NCI-H1930 (cell line): ENCODE results near the gene KANK4.

Source experiments
- DNase-seq, 2 experiments: peaks; one replicate each; lab custom pipeline; 2025; lab: John Stamatoyannopoulos, UW

KANK4 gene

DNA sequence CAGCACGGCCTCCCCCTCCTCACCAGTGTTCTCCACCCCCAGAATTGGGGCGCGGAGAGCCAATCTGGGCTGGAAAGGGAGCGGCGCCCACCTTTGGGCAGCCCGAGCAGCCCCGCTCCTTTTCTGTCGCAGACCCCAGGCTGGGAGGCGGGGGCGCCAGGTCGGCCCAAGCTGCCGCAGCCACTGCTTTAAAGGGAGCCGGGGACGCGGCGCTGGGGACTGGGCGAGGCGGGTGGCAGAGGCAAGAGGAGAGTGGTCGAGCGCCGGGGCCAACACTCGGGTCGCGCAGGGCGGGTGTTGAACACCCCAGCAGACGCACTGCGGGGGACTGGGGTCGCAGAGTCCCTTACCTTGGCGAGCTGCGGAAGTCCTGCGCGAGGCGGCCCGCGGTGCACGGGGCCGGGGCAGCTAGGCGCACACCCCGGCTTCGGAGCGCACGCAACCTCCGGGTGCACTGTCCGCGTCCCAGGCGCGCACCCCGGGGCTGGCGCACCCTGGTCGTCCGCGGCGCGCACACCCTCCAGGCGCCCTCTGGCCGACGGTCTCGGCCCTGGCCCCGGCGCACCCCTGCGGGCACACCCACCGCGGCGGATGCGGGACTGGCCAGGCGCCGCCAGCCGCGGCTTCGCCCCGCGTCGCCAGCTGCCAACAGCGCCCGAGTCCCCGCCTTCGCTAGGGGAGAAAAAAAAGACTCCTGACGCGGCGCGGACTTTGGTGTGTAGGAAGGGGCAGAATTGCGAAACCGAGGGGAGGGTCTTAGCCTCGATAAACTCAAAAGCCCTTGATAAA lies at the start of gene KANK4:
Gene KANK4 (minus strand): TSS at position 679 of the 789 bp plus-strand sequence. CDS start 37,870 bp downstream, outside the sequence.
- peak; percentile 3 to 10 for DNase-seq

DNA sequence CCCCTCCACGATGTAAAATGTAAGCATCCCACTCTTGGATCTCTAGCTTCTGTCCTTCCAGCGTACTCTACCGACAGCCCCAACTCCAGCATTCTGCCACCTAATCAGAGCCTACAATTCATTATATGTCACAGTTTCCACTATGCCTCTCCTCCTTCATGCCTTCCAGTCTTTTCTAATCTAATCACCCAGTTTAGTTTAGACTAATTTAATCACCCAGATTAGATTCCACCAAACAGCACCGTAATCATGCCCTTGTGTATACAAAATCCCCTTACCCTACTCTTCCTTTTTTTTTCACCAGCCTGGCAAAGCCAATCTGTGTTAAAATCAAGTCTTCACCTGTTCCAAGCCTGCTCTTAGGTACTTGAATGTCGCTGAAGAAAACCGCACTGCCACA lies 49.8 kb upstream of the KANK4 start:
- DNase-seq = no peak

DNA sequence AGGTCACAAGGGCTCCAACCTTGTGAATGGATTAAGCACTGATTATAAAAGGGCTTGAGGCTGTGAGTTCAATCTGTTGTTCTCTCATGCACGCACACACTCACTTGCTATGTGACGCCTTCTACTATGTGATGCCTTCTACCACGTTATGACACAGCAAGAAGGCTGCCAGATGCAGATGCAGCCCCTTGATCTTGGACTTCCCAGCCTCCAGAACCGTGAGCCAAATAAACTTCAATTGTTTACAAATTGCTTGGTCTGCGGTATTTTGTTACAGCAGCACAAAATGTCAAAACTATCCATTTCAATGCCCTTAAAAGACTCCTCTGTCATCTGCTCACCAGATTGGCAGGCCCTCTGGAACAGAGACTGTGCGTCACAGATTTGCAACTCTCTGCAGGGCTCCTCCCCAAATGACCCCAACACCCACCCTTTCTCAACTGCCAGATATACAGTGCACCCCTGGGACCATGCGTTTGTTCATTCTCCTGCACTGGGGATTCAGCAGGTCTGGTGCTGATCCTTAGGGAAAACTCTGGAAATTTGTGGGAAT lies 47.8 kb upstream of the KANK4 start:
- DNase-seq = no peak

DNA sequence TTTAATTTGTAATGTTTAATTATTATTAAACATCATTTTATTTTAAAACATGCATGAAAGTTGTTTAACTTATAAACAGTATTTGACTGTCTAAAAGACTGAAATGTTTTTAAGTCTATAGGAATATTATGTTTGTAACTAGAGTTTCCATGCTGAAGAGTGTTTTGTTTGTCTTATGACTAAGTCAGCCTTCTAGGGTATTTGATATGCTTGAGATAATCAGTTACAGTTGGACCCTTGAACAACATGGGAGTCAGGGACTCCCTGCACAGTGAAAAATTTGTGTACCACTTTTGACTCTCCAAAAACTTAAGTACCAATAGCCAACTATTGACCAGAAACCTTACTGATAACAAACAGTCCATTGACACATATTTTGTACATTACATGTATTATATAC lies 45.5 kb upstream of the KANK4 start:
- no peak for DNase-seq

DNA sequence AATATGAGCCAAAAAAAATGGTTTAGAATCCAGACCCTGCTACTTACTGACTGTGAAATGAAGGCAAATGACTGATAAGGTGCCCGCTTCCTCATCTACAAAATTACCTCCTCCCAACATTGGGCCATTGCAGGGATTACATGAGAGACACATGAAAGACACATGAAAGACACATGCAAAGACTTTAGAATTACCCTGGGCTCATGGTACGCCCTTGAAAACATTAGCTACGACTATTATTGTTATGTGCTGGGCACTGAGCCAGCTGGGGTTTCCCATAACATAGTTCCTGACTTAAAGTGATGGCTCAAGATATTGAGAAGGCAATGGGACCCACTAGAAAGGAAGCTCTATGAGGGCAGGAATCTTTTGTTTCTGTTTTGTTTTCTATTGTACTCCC lies 43.7 kb upstream of the KANK4 start:
- DNase-seq = no peak

DNA sequence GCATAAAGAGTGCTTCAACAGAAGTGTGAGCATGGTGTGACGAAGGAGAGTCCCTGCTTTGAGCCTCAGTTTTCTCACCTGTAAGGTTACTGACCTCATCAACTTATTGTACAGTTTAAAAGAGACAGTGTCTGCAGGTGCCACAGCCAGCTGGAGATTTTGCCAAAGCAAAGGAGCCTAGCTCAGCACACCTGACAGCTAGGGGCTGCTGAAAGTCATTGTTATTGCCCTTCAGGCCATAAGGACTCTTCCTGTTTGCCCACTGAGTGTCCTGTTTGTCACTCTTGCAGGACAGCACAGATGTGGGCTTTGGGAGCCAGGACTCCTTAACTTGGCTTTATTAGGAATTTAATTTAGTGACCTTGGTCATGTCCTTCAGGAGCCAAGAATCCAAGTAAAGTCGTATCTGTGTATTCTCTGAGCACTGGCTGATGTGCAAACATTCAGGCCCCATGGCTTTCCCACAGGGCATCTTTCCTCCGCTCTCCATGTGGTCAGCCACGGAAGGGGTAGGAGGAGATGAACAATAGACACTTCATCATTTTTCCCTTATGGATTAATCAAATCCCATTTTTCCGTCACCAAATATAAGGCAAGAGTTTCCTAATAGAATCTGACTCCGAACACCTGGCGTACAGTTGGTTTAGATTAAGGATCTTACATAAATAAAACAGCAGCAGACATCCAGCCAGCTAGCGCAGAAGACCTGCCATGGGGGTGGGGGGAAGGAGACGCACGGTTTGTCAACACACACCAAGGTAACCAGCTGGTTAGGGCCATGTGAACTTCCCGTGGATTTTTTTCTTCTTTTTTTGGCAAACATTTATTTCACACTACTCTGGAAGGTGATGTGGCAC lies 43.1 kb upstream of the KANK4 start:
- DNase-seq = no peak

DNA sequence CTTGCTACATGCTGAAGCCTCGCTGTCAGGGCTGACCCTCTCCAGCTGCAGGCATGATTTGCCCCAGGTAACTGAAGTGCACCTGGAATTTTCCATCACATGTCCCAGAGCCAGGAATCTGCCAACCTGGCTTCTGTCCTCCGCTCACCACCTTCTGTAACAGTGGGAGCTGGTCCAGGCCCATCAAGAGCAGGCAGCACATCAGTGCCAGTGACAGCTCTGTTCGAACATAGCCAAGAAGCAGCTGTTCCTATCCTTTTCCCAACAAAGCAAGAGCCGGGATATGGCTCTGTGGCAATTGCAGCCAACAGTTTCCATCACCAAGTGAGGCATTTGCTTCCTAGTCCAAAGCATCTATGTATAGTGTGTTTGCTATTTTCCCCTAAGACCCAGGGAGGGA lies 42.2 kb upstream of the KANK4 start:
- DNase-seq = no peak

DNA sequence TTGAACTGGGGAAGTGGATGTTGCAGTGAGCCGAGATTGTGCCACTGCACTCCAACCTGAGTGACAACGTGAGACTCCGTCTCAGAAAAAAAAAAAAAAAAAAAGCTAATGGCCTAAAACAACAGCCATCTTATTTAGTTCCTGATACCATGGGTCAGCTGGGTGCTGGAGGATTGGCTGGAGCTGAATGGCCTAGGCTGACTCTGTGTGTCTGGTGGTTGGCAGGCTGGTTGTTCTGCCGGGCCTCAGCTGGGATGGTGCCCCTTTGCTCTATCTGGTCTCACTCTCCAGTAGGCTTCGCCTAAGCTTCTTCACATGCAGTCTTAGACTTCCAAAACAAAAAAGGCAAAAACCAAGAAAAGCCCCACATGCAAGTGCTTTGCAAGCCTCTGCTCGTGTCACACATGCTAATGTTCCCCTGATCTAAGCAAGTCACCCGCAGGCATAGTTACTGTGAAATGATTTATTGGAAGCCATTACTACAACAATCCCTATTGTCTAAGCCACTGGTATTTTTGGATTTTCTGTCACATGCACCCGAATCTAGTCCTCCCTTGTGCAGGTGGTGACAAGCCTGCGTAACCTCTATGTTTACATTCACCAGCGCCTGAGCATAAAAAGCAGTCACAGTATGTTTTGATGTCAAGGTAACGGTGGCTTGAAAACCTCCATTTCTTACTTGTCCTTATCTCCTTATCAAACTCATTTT lies 39.6 kb upstream of the KANK4 start:
- no peak for DNase-seq

DNA sequence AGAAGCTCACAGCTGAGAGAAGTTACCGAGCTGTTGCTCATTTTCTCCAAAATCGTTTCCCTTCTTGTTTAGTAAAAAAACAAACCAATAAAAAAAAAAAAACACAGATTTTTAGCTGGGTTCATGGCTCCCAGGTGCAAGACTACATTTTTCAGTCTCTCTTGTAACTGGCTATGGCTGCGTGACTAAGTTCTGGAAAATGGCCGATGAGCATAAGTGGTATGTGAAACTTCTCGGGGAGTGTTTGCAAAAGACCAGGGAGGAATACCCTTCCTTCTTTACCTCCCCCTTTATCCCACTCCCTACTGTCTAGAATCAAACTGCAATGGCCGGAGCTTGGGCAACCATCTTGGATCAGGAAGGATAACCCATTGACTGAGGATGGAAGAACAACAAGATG lies 38.7 kb upstream of the KANK4 start:
- no peak for DNase-seq

DNA sequence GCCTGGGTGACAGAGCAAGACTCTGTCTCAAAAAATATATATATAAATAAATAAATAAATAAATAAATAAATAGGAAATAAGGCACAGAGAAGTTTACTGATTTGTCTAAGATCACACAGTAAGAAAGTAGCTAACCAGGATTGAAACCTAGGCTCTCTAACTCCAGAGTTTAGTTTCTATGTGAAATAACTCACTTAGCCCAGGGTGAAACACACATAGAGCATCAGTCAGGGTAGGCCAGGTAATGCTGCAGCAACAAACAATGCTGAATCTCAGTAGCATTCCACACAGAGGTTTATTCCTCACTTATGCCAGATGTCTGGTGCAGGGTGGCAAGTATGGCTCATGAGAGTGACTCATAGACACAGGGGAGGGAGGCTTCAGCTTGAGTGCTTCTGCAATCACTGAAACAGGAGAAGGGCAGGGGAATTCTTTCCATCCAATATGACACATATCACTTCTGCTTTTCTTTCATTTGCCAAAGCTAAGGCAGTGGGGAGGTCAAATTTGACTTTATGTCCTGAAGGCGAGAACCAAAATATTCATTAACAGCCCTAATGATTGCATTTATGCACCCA lies 37.1 kb upstream of the KANK4 start:
- no peak for DNase-seq

DNA sequence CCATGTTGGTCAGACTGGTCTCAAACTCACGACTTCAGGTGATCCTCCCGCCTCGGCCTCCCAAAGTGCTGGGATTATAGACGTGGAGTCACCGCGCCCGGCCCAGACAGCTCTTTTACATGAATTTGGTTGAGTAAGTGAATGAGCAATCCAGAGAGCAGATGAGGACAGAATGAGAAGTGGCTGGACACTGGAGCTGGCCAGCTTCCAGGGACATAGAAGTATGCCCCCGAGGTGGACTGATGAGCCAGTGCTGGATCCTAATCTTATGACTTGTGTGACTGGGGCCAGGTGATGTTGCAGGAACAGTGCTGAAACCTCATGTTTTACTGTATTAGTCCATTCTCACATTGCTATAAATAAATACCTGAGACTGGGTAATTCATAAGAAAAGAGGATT lies 35.9 kb upstream of the KANK4 start:
- DNase-seq = no peak

DNA sequence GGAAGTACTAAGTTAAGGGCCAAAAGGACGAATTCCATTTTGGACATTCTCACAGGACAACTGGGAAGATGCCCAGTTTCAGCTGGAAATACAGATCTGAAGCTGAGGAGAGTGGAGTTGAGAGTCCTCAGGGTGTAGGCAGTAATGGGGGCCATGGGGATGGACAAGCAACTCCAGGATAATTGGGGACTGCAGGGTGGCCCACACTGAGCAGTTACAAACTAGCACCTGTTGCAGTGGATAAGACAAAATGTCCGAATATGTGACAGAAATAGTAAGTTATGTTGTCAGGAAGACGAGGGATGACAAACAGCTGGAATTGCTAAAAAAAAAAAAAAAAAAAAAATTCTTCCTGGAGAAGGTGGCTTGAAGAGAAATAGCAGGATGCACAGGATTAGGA lies 34.6 kb upstream of the KANK4 start:
- no peak for DNase-seq

DNA sequence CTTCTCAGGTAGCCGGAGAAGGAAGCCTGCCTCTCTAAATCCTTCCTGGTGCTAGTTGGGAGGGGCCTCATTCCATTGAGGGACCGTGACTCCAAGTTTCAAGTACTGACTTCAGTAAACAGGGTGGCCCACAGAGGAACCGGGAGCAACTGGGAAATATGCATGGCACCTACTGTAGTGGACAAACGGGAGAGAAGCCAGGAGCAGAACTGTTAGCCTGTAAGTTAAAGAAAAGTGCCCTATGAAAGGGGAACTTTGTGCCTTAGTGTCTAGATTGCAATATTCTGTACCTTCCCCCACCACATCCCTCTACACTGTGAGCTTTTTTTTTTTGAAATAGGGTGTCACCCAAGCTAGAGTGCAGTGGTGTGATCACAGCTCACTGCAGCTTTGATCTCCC lies 33.2 kb upstream of the KANK4 start:
- DNase-seq = no peak

DNA sequence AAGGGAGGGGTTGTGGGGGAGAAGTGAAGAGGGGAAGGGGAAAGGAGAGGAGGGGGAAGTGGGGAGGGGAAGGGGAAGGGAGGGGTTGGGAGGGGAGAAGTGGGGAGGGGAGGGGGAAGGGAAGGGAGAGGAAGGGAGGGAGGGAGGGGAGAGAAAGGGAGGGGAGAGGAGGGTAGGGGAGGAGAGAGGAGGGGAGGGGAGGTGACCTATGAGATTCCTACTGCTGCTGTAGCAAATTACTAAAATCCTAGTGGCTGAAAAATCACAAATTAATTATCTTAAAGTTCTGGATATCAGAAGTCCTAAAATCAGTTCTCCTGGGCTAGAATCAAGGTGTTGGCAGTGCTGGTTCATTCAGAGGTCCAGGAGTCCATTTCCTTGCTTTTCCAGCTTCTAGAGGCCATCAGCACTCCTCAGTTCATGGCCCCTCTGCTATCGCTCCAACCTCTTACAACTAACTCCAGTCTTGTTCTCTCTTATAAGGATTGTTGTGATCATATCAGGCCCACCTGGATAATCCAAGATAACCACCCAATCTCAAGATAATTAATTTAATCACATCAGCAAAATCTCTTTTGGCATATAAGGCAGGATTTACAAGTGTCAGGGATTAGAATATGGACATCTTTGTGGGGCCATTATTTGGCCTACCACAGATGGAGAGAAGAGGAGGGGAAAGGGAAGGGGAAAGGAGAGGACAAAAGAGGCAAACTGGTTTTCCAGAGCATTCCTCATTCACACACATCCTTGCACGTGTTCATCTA lies 30.4 kb upstream of the KANK4 start:
- no peak for DNase-seq

DNA sequence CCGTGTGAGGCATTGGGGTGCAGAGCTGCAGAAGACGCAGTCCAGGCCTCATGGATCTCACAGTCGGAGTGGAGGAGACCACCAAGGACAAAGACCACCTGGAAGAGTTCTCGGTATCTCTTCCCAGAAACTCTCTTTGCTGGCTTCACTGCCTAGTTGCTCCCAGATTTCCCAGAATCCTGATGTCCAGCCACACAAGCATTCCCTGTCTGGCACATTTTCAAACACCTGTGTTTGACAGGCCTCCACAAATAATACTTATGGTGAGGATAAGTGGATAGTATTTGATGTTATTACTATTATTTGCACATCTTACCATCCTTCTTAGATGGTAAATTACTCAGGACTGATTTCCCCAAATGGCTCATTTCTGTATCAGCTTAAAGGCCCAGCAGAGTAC lies 27.7 kb upstream of the KANK4 start:
- no peak for DNase-seq

DNA sequence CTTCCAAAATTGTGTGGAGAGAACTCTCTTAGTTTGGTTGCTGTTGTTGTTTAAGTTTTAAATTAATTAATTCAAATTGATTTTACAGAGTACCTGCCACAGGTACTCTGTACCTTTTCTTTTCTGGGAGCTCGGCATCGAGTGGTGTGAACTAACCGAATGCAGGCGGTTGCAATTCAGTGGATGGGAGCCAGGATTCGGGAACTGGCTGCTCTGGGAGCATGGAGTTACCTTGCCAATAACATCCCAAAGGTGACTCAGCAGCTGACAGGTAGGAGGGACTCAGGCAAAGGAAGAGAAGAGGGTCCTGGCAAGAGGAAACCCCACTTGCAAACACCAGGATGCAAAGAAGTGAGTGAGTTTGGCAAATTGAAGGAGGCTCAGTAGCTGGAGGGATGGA lies 24.7 kb upstream of the KANK4 start:
- DNase-seq = no peak

DNA sequence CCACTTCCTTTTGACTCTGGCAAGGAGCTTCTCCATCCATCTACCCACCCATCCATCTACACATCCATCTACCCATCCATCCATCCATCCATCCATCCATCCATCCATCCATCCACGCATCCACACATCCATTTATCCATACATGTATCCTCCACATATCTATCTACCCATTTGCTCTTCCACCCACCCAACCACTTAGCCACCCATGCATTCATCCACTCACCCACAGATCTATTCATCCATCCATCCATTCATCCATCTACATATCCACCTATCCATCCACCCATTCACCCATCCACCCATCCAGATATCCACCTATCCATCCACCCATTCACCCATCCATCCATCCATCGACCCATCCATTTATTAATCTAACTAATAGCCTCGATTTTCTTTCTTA lies 23.0 kb upstream of the KANK4 start:
- no peak for DNase-seq

DNA sequence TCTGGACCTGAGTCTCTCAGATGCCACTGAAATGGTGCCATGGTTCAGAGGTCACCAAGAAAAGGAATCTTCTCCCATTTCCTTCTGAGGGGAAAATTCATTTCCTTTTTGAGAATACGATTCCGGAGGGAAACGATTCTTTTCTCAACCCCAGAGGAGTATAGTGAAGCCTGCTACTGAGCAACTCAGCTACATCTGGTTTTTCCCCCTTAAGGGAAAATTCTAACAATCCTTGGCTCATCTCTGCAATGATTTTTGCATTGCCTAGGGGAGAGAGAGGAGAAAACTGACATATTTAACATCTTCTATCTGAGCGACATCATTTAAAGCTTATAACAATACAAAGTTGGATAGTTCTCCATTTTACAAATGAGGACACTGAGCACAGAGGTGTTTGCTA lies 22.4 kb upstream of the KANK4 start:
- no peak for DNase-seq

DNA sequence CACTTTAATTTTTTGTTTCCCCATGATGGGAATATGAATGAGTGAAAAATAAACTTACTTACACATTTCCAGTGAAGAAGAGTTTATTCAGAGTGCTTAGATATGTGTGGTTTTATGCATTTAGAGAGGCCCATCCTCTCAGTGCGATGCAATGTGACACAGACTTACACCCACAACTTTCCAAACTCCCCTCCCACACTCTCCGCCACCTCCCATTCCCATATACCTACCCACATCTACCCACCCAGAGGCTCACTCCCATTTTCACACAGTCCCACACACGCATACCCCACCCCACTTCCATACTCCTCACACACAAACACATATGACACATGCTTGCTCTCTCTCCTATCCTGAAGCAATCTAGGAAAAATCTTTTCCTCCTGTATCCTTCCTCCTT lies 21.9 kb upstream of the KANK4 start:
- no peak for DNase-seq

DNA sequence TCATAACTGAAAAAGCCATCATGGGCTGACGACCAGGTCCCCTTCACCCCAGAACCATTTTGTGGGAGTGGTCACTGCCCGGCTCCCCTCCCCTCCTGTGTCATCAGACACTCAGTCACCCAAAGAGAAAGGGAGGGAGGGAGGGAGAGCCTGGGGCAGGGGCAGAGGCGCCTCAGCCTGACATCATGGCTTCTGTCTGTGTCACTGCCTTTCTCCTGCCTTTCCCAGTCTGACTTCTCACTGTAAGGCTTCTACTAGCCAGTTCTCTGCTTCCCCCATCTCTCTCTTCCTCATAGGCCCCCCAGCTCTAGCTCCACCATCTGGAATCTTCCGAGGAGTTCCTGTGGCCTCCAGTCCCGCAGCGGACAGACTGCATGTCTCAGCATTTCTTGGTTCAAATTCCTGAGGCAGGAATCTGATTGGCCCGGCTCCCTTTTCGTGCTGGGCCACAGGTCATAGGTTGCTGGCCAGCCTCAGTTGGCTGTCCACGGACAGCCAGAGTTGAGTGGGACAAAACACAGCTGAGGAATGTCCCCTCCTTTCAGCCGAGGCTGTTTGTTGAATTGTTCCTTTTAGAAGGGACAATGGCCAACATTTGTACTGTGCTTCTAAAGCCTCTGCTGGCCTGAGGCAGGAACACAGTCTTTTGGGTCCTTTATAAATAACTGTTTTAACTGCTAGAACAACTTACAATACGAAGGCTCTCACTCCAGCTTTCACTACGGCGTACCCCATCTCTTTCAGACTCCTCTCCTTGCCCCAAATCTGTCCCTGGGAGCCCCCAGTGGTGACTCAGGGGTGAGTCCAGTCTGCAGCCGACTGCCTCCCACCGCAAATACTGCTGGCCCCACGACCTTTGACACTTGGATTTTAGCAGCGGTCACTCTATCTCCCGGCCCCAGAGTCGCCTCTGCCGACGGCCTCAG lies 18.7 kb upstream of the KANK4 start:
- DNase-seq = no peak
